Choroid plexus epithelial cell (primary cell): ENCODE results near the gene TEAD2.
"Not testable (repeated sequence)": the region's sequence is repeated elsewhere in the genome, so short reads cannot be mapped to it uniquely, and the experiment has no call there.

Experiments
- DNase-seq: peaks from one replicate; pipeline ENCODE4 v3.0.0-alpha.2; 2010; ENCODE audit warnings: low read depth
- H3K4me3 ChIP-seq: 2 replicates; pipeline ENCODE4 v1.5.1; 2011; ENCODE audit warnings: low read depth, mild to moderate bottlenecking, control low read depth, low read length, moderate library complexity
- CTCF ChIP-seq: conservative IDR thresholded peaks from 2 replicates; pipeline ENCODE4 v1.5.1; 2011; ENCODE audit warnings: low read depth, mild to moderate bottlenecking, control low read depth, inconsistent platforms, low read length, moderate library complexity

TEAD2 gene

DNA sequence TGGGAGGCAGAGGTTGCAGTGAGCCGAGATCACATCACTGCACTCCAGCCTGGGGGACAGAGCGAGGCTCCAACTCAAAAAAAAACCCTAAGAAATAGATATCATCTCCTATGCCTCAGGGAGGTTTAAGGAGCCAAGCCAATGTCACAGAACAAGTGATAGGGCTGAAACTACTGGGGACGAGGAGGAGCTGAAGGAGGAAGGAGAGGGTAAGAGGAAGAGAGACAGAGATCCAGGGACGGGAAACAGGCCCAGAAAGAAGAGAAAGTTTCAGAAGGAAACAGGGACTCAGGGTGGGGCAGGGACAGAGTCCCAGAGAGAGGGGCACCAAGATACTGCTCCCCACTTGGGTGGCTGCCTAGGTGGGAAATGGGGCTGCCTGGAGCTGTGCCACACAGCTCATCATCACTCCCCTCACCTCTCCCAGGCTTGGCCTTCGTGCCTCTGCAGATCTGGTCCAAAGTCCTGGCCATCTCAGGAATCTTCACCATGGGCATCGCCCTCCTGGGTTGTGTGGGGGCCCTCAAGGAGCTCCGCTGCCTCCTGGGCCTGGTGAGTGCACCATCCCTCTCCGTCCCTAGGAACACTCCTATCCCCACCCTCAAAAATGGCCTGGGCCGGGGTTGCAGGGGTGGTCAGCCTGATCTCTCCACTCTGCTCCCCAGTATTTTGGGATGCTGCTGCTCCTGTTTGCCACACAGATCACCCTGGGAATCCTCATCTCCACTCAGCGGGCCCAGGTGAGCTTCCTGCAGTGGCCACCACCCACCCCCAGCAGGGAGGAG, 25.5 kb downstream of the TEAD2 start:
- no peak for TF ChIP-seq CTCF
- no peak overlapping the region for H3K4me3 ChIP-seq
- DNase-seq, result no peak

DNA sequence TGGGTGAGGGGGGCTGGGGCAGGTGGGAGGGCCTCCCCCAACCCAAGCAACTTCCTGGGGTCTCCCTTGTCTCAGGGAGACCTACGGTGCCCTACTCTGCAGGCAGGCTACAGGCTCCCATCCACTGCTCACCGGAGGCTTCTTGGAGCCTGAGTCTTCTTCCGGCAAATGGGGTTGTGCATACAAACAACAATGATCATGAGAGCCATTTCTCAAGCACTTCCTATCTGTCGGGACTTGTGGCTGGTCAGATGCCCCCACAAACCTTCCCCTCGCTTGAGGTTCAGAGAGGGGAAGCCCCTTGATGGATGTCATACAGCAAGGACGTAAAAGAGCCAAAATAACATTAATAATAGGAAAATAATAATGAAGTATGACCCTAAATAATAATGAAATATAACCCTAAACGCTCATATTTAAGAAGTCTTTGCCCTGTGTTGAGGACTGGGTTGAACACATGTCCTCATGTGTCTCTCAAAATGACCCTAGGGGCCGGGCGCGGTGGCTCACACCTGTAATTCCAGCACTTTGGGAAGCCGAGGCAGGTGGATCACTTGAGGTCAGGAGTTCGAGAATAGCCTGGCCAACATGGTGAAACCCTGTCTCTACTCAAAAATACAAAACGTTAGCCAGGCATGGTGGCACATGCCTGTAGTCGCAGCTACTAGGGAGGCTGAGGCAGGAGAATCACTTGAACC, 26.3 kb downstream of the TEAD2 start:
- TF ChIP-seq CTCF, result no peak
- no peak overlapping the region for H3K4me3 ChIP-seq
- DNase-seq, result no peak

- no peak within 1 kb of the TSS for H3K4me3 ChIP-seq
- DNase-seq, result no peak
- no peak for TF ChIP-seq CTCF
These were observed 27.0 kb downstream of the TEAD2 start, which contains the start of gene CD37 for GRCh38 chr19:49335071-49335783. CD37 (plus strand) TSS chr19:49335406; CDS start chr19:49335541, 135 bp downstream.

- DNase-seq, result no peak
- TF ChIP-seq CTCF, result no peak
- H3K4me3 ChIP-seq, result no peak overlapping the region
These were observed 28.4 kb downstream of the TEAD2 start for GRCh38 chr19:49333811-49334288.

DNA sequence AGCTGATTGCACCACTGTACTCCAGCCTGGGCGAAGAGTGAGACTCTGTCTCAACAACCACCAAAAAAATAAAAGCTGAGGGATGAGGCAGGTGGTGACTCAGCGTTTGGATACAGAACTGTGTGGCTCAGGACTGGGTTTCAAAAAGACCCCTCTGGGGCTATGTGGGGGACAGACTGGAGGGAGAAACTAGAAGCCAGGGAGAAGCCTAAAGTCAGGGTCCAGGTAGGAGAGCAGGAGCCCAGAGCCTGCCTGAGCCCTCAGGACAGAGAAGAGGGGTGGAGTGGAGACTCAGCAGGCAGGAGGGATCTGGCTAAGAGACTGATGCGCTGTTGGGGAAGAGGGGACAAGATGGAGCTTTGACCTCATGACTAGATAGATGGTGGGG, 28.8 kb downstream of the TEAD2 start:
- DNase-seq, result no peak
- no peak for TF ChIP-seq CTCF
- no peak overlapping the region for H3K4me3 ChIP-seq

GRCh38 chr19:49332691-49333417, 29.4 kb downstream of the TEAD2 start:
- not testable (repeated sequence) for H3K4me3 ChIP-seq, DNase-seq
